Fibroblast of pulmonary artery (primary cell): ENCODE data around the gene ACOT12.

ENCODE experiments used
- DNase-seq: peaks from one replicate; pipeline ENCODE4 v3.0.0-alpha.2; 2010; ENCODE audit warnings: low read depth
- H3K4me3 ChIP-seq: replicated peaks from 2 replicates; pipeline ENCODE4 v1.5.1; 2011; ENCODE audit warnings: low read depth, mild to moderate bottlenecking, control low read depth, low read length, moderate library complexity
- CTCF ChIP-seq: IDR thresholded peaks from 2 replicates; pipeline ENCODE4 v1.5.1; 2011; ENCODE audit warnings: mild to moderate bottlenecking, control low read depth, low read length, inconsistent platforms; ENCODE audit errors: missing control alignments

ACOT12 gene

DNA sequence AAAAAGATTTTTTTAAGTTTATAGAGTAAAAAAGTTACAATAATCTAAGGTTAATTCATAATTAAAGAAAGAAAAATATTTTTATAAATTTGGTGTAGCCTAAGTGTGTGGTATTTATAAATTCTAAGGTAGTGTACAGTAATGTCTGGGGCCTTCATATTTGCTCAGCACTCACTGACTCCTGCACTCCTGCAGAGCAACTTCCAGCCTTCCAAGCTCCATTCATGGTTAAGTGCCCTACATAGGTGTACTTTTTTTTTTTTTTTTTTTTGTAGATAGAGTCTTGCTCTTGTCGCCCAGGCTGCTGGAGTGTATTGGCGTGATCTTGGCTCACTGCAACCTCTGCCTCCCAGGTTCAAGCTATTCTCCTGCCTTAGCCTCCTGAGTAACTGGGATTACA, 10.1 kb downstream of the ACOT12 start:
- no peak for DNase-seq
- no peak for TF ChIP-seq CTCF
- H3K4me3 ChIP-seq: no peak overlapping the region

GRCh38 chr5:81371354-81371876, 22.5 kb downstream of the ACOT12 start:
- no peak for TF ChIP-seq CTCF
- no peak for DNase-seq
- H3K4me3 ChIP-seq: no peak overlapping the region

DNA sequence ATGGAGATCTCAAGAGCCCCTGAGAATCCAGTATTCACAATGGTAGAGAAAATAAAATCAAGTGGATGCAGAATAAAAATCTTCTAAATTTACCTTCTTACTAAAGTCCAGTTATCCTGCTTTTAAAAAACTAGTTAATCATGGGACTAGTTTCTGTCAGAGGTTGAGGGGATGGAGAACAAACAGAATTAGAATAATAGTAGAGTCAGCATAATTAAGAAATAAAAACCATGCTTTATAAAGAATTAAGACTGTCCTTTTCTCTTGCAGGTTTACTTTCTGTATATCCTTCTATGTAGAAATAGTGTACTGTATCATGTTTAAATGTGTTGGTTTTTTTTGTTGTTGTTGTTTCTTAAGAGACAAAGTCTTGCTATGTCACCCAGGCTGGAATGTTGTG, 23.0 kb downstream of the ACOT12 start:
- no peak for TF ChIP-seq CTCF
- no peak for DNase-seq

DNA sequence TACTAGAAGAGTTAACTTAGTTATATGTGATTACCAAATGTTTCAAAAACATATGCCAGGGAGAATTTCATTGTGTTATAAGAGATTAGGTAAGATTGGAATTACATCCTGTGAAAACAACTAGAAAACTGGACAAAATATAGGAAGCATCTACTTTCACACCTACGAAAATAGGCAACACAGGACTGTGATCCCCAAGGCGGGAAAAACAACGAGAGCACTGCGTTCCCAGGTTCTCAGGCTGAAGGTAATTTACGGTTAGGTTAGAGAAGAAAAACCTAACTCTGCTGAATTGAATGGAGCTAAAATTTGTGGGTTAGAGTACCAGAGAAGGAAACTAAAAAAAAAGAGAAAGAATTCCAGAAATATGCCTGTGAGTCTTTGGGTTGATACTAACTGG, 28.4 kb downstream of the ACOT12 start:
- no peak overlapping the region for H3K4me3 ChIP-seq
- TF ChIP-seq CTCF: no peak
- DNase-seq: no peak

More for the DNA sequence above, 23.0 kb downstream of the ACOT12 start:
- H3K4me3 ChIP-seq: no peak overlapping the region

GRCh38 chr5:81363093-81363871, 30.7 kb downstream of the ACOT12 start:
- no peak for TF ChIP-seq CTCF
- no peak for DNase-seq
- no peak overlapping the region for H3K4me3 ChIP-seq

DNA sequence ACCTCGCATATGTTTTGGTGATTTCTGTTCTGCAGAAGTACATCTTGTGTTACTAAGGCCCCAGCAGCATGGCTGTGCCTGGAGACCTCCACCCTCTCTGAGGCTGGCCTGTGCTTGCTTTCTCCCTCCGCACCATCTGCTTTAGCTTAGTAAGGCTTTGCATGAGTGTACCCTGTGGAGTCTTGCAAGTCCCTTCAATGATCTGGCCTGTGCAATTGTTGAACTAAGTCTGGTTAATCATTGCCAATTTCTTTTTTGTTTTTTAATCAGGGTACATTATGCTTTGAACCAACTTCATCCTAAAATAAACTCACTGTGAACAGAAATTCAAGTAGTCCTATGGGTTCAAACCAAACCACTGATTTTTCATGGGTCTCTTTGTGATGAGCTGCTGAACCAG, 32.3 kb downstream of the ACOT12 start:
- no peak for DNase-seq
- no peak overlapping the region for H3K4me3 ChIP-seq
- no peak for TF ChIP-seq CTCF

GRCh38 chr5:81360640-81361039, 33.3 kb downstream of the ACOT12 start:
- DNase-seq: no peak
- no peak for TF ChIP-seq CTCF
- no peak overlapping the region for H3K4me3 ChIP-seq
